ENCODE data around the gene BRAP. TPM values are rescaled to one million over a fixed set of nuclear protein-coding genes. Genes with fewer than 3 reads are reported as not detected.
A peak's percentile ranks its signal among the peaks of the same experiment; 100 is the strongest.

The BRAP gene
- total RNA-seq, 4 donors from 2014 or later: 9.2 to 16.8 (median 10.8) TPM

DNA sequence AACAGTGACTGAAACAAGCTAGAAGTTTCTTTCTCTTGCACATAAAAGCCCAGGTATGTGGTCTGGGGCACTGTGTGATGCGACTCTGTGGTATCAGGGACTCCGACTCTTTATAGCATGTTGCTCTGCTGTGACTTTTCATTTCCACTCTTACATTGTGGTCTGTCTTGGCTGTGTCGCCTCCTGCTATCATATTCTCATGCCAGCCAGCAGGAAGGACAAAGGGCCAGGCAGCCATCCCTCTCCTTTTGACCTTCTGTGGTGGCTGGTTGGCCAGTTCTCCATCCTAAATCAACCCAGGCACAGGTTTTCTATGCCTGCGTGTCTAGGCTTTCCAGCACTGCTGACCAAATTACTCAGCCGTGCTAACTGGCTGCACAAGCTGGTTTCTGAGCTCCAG lies 8.1 kb upstream of the BRAP start:
- TF ChIP-seq, protein P1, sequence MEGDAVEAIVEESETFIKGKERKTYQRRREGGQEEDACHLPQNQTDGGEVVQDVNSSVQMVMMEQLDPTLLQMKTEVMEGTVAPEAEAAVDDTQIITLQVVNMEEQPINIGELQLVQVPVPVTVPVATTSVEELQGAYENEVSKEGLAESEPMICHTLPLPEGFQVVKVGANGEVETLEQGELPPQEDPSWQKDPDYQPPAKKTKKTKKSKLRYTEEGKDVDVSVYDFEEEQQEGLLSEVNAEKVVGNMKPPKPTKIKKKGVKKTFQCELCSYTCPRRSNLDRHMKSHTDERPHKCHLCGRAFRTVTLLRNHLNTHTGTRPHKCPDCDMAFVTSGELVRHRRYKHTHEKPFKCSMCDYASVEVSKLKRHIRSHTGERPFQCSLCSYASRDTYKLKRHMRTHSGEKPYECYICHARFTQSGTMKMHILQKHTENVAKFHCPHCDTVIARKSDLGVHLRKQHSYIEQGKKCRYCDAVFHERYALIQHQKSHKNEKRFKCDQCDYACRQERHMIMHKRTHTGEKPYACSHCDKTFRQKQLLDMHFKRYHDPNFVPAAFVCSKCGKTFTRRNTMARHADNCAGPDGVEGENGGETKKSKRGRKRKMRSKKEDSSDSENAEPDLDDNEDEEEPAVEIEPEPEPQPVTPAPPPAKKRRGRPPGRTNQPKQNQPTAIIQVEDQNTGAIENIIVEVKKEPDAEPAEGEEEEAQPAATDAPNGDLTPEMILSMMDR (IDR thresholded peaks at IDR 0.05): no peak
- TF ChIP-seq POLR2A (IDR thresholded peaks at IDR 0.05): no peak
- Histone ChIP-seq H3K9me3 (no peaks in the 10 kb centered on the region), H3K4me1 (no peaks in the 10 kb centered on the region), H3K4me3 (no peak overlapping the region), H3K27ac (no peak overlapping the region), H3K27me3 (no peaks in the 10 kb centered on the region), H3K36me3 (peaks cover 0 to 65% (median 7%) of the 10 kb centered on the region in 3 donors)
- no peak for DNase-seq
- 90 to 98% methylated on average over 5 of the region's 5 CpGs for WGBS, 2 donors
- intact Hi-C loops (cut with DNase I): no loop called here

DNA sequence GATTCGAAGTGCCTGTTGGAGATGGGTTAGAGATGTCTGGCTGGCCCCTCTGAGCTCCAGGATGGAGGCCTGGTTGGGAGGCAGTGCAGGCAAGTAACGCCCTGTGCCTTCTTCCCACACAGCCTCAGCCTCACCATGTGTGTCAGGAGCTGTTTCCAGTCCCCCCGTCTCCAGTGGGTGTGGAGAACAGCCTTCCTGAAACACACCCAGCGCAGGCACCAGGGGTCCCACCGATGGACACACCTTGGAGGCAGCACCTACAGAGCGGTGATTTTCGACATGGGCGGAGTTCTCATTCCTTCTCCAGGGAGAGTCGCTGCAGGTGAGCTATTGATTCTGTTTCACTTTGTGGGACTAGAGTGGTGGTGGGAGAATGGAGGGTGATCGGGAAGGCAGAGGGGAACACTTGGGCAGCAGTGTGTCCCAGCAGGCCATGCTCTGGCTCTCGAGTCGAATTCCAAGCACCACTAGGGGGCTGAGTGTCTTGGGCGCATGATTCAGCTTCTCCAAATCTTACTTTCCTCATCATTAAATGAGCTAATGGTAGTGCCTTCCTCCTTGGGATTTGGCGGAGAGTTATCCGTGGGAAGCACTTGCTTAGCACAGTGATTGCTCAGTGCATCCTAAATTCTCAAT lies 6.9 kb upstream of the BRAP start:
- Histone ChIP-seq H3K27me3 (no peaks in the 10 kb centered on the region), H3K9me3 (no peaks in the 10 kb centered on the region), H3K36me3 (peaks cover 0 to 54% (median 7%) of the 10 kb centered on the region in 3 donors), H3K4me3 (no peak overlapping the region), H3K27ac (no peak overlapping the region), H3K4me1 (peaks cover 0 to 2% (median 0%) of the 10 kb centered on the region in 3 donors)
- intact Hi-C loops (cut with DNase I): no loop called here
- DNase-seq: no peak
- TF ChIP-seq, protein P1 (IDR thresholded peaks at IDR 0.05): no peak
- no peak for TF ChIP-seq POLR2A (IDR thresholded peaks at IDR 0.05)
- 74 to 93% methylated on average over 8 to 13 of the region's 15 CpGs for whole genome bisulfite sequencing, 2 donors

DNA sequence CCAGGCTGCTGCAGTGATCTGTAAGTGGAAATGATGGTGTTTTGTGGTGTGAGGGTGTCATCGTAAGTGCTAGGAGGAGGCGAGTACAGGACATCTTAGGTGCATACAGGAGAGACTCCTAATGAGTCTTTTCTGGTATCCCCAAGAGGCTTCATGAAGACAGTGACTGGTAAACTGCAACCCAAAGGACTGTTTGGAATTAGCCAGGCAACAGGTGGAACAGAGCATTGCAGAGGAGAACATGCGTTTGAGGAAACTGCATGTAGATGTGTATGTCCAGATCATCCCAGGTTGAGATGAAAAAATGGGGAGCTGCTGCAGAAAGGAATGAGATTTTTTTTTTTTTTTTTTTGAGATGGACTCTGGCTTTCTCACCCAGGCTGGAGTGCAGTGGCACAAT lies 5.5 kb upstream of the BRAP start:
- H3K27me3 ChIP-seq: no peaks in the 10 kb centered on the region
- 95 to 97% methylated on average over 3 of the region's 3 CpGs for WGBS, 2 donors
- no peak overlapping the region for H3K27ac ChIP-seq
- peaks cover 0 to 40% (median 7%) of the 10 kb centered on the region in 3 donors for H3K36me3 ChIP-seq
- H3K4me3 ChIP-seq: no peak overlapping the region
- no peaks in the 10 kb centered on the region for H3K9me3 ChIP-seq
- intact Hi-C loops (cut with DNase I): no loop called here
- H3K4me1 ChIP-seq: peaks cover 5 to 16% (median 9%) of the 10 kb centered on the region in 3 donors
- TF ChIP-seq, protein P1 (IDR thresholded peaks at IDR 0.05): no peak
- TF ChIP-seq POLR2A (IDR thresholded peaks at IDR 0.05): no peak
- no peak for DNase-seq

DNA sequence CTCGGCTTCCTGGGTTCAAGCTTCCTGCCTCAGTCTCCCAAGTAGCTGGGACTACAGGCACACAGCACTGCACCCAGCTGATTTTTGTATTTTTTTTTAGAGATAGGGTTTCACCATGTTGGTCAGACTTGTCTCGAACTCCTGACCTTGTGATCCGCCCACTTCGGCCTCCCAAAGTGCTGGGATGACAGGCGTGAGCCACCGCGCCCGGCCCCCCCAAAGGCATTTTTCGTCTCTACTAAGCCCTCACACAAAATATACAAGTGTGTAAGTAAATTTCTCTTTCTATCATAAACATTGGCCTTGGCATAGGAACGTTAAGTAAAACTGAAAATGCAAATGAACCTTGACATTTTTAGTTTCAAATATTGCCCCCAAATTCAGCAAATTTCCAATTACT lies 2.2 kb upstream of the BRAP start:
- H3K4me3 ChIP-seq: no peak overlapping the region
- H3K9me3 ChIP-seq: no peaks in the 10 kb centered on the region
- H3K27me3 ChIP-seq: no peaks in the 10 kb centered on the region
- TF ChIP-seq POLR2A (IDR thresholded peaks at IDR 0.05): no peak
- TF ChIP-seq, protein P1 (IDR thresholded peaks at IDR 0.05): no peak
- DNase-seq: no peak
- WGBS, 2 donors: 86 to 92% methylated on average over 9 to 10 of the region's 10 CpGs
- H3K27ac ChIP-seq: no peak overlapping the region
- peaks cover 0 to 11% (median 0%) of the 10 kb centered on the region in 3 donors for H3K36me3 ChIP-seq
- peaks cover 15 to 38% (median 19%) of the 10 kb centered on the region in 3 donors for H3K4me1 ChIP-seq
- intact Hi-C loops (cut with DNase I): no loop called here

DNA sequence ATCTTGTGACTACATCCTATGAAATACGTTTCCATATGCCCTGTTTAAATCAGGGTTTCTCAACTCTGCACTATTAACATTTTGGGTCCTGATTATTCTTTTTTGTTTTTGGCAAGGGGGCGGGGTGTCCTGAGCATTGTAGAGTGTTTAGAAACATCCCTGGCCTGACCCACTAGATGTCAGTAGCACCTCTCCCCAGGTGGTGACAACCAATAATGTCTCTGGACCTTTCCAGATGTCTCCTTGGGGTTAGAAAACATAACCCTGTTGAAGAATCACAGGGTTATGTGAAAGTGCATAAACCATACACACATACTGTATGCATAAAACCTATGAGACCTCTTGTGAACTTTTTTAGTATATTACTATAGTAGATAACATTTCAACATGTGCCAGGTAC lies 1.5 kb upstream of the BRAP start:
- peaks cover 0 to 11% (median 4%) of the 10 kb centered on the region in 3 donors for H3K36me3 ChIP-seq
- TF ChIP-seq POLR2A (IDR thresholded peaks at IDR 0.05): no peak
- TF ChIP-seq, protein P1 (IDR thresholded peaks at IDR 0.05): no peak
- peak overlapping the region in 1 of 4 donors; percentile 83 for H3K4me3 ChIP-seq
- H3K4me1 ChIP-seq: peaks cover 15 to 38% (median 19%) of the 10 kb centered on the region in 3 donors
- H3K27ac ChIP-seq: no peak overlapping the region
- DNase-seq: no peak
- H3K9me3 ChIP-seq: no peaks in the 10 kb centered on the region
- intact Hi-C loops (cut with DNase I): no loop called here
- no peaks in the 10 kb centered on the region for H3K27me3 ChIP-seq
- 33 to 60% methylated on average over 2 of the region's 2 CpGs for WGBS, 2 donors

Data from esophagus squamous epithelium (tissue), 5 donors.